Transverse colon (tissue), 4 donors: Measurements from ENCODE around the gene CYLC2. TPM values are rescaled to one million over a fixed set of nuclear protein-coding genes. Genes with fewer than 3 reads are reported as not detected.

Experiments
- DNase-seq: peaks from one replicate; pipeline ENCODE4 v3.0.0-alpha.2; 2019
- H3K27ac ChIP-seq, 4 donors: fragments of 200-600 bp; sonication (generic); 2 replicates each; pipeline ENCODE4 v1.5.1; 2016 to 2018; ENCODE audit warnings: inconsistent platforms in 4 of 4
- H3K27me3 ChIP-seq: fragments of 200-600 bp; sonication (generic); 2 replicates; pipeline ENCODE4 v1.5.1; 2017; ENCODE audit warnings: inconsistent platforms
- H3K36me3 ChIP-seq, 4 donors: fragments of 200-600 bp; sonication (generic); 2 replicates each; pipeline ENCODE4 v1.5.1; 2017 to 2019; ENCODE audit warnings: inconsistent platforms in 4 of 4
- H3K4me1 ChIP-seq, 4 donors: fragments of 200-600 bp; sonication (generic); 2 replicates each; pipeline ENCODE4 v1.5.1; 2017 to 2020; ENCODE audit warnings: inconsistent platforms in 4 of 4
- H3K4me3 ChIP-seq, 4 donors: fragments of 200-600 bp; sonication (generic); 1 replicate in 1 of 4; 2 replicates in 3 of 4; pipeline versions ENCODE4 v1.5.1 to v1.6.1; 2017 to 2019; ENCODE audit warnings: inconsistent platforms in 4 of 4
- H3K9me3 ChIP-seq, 2 donors: fragments of 200-600 bp; sonication (generic); 2 replicates each; pipeline ENCODE4 v1.5.1; 2017 to 2019; ENCODE audit warnings: inconsistent platforms in 2 of 2
- EP300 ChIP-seq: sonication (generic); formaldehyde crosslinking; IDR thresholded peaks from one replicate; pipeline ENCODE4 v1.6.1; 2017; ENCODE audit warnings: antibody characterized with exemption, low read depth
- POLR2A ChIP-seq: fragments of 450-650 bp; IDR thresholded peaks from one replicate; pipeline ENCODE4 v1.6.1; 2016; ENCODE audit warnings: antibody characterized with exemption, mild to moderate bottlenecking, moderate library complexity
- POLR2AphosphoS5 ChIP-seq, 3 donors: sonication (generic); formaldehyde crosslinking; IDR thresholded peaks; one replicate each; pipeline ENCODE4 v1.6.1; 2016; ENCODE audit warnings: antibody characterized with exemption in 3 of 3
- WGBS, 2 donors: methylation state at CpG; one replicate each; pipeline ENCODE4 v1.1.5; 2018; ENCODE audit warnings: low coverage in 1 of 2; 5-methylcytosine and 5-hydroxymethylcytosine counted together
- in situ Hi-C, 4 donors: fragments of 200-750 bp; cut with MboI; loops; one replicate each; pipeline versions ENCODE4 v1.15.0 to v1.15.1; 2017; ENCODE audit warnings: low sequenced_read_pairs in 3 of 4, low pct_ligation_motif_present in 1 of 4, low pct_unique_long_range_greater_than_20kb in 1 of 4
- intact Hi-C: fragments of 100-400 bp; cut with DNase I; formaldehyde crosslinking; loops from one replicate; pipeline ENCODE4 v1.15.1; 2023; ENCODE audit warnings: low total_unique reads
- total RNA-seq, 4 donors: library from RNA; depleted of rRNA; stranded (reverse); fragments of >200 nt; gene quantifications; one replicate each; pipeline ENCODE4 v1.1.0, GENCODE V29; 2016
- TF ChIP-seq, protein P1 (sequence below), 5 experiments: fragments of 200-600 bp in 3 of 5; fragments of 450-650 bp in 2 of 5; sonication (generic) in 3 of 5; IDR thresholded peaks; 1 replicate in 2 of 5; 2 replicates in 3 of 5; pipeline ENCODE4 v1.5.1; 2016 to 2017; ENCODE audit warnings: antibody characterized with exemption in 5 of 5, inconsistent platforms in 3 of 5, mild to moderate bottlenecking in 2 of 5, moderate library complexity in 1 of 5

CYLC2 gene
- not detected for total RNA-seq

- no peak within 1 kb of the TSS for H3K4me3 ChIP-seq
- H3K27ac ChIP-seq: no peak within 1 kb of the TSS
- no peaks in the 10 kb centered on the region for H3K36me3 ChIP-seq
- no peaks in the 10 kb centered on the region for H3K27me3 ChIP-seq
- intact Hi-C loops (no loop called here), in situ Hi-C loops (no loop called here)
- no peaks in the 10 kb centered on the region for H3K9me3 ChIP-seq
- DNase-seq: no peak
- no peaks in the 10 kb centered on the region for H3K4me1 ChIP-seq
- TF ChIP-seq, protein P1, sequence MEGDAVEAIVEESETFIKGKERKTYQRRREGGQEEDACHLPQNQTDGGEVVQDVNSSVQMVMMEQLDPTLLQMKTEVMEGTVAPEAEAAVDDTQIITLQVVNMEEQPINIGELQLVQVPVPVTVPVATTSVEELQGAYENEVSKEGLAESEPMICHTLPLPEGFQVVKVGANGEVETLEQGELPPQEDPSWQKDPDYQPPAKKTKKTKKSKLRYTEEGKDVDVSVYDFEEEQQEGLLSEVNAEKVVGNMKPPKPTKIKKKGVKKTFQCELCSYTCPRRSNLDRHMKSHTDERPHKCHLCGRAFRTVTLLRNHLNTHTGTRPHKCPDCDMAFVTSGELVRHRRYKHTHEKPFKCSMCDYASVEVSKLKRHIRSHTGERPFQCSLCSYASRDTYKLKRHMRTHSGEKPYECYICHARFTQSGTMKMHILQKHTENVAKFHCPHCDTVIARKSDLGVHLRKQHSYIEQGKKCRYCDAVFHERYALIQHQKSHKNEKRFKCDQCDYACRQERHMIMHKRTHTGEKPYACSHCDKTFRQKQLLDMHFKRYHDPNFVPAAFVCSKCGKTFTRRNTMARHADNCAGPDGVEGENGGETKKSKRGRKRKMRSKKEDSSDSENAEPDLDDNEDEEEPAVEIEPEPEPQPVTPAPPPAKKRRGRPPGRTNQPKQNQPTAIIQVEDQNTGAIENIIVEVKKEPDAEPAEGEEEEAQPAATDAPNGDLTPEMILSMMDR (IDR thresholded peaks at IDR 0.05): no peak
- TF ChIP-seq EP300: no peak
- no peak for TF ChIP-seq POLR2AphosphoS5 (IDR thresholded peaks at IDR 0.05)
- TF ChIP-seq POLR2A: no peak
Observed at GRCh38 chr9:102995033-102995432, at the start of gene CYLC2. CYLC2 (plus strand) TSS chr9:102995333; CDS start chr9:102995381, 48 bp downstream.

- intact Hi-C loops: no loop called here
- in situ Hi-C loops: no loop called here
- 39 to 100% methylated on average over 1 to 2 of the region's 2 CpGs for WGBS, 2 donors
- DNase-seq: no peak
- Histone ChIP-seq H3K27me3 (no peaks in the 10 kb centered on the region), H3K9me3 (no peaks in the 10 kb centered on the region), H3K4me3 (no peak overlapping the region), H3K4me1 (no peaks in the 10 kb centered on the region), H3K27ac (no peak overlapping the region), H3K36me3 (no peaks in the 10 kb centered on the region)
- no peak for TF ChIP-seq POLR2A
- TF ChIP-seq, protein P1 (IDR thresholded peaks at IDR 0.05): no peak
- no peak for TF ChIP-seq POLR2AphosphoS5 (IDR thresholded peaks at IDR 0.05)
- no peak for TF ChIP-seq EP300
Observed at GRCh38 chr9:102950346-102950745, 44.8 kb upstream of the CYLC2 start.

- Histone ChIP-seq H3K4me3 (no peak overlapping the region), H3K27me3 (no peaks in the 10 kb centered on the region), H3K36me3 (no peaks in the 10 kb centered on the region), H3K27ac (no peak overlapping the region), H3K4me1 (no peaks in the 10 kb centered on the region), H3K9me3 (peaks cover 0 to 5% of the 10 kb centered on the region in 2 donors)
- TF ChIP-seq EP300 (no peak), POLR2A (no peak), POLR2AphosphoS5 (IDR thresholded peaks at IDR 0.05) (no peak)
- TF ChIP-seq, protein P1 (IDR thresholded peaks at IDR 0.05): no peak
- in situ Hi-C loops (no loop called here), intact Hi-C loops (no loop called here)
- no peak for DNase-seq
- 95% methylated on average over 7 of the region's 7 CpGs; no CpG with 5 or more reads in 1 of the 2 donors for WGBS, 2 donors
Observed at GRCh38 chr9:102966999-102967398, 28.1 kb upstream of the CYLC2 start.

DNA sequence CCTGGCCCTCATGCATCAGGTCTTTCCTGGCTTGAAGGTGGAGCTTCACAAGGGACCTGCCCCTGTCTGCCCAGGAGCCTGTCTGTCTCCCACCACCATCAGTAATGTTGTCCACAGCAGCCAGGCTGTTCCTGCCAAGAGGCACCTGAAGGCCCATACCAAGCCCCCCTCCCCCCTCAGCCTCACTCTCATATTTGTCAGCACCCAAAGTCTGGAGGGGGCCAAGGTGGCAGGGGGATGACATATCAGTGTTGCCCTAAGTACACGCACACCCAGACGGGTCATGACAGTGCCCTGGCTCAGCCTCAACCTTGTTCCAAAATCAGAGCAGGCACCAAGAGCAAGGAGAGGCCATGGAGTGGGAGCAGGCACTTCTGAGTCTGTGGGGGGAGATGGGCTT lies 27.2 kb upstream of the CYLC2 start:
- 88% methylated on average over 2 of the region's 2 CpGs; no CpG with 5 or more reads in 1 of the 2 donors for WGBS, 2 donors
- no peak for TF ChIP-seq POLR2A
- TF ChIP-seq, protein P1 (IDR thresholded peaks at IDR 0.05): no peak
- no peak for TF ChIP-seq EP300
- intact Hi-C loops: no loop called here

More for the DNA sequence above, 27.2 kb upstream of the CYLC2 start:
- DNase-seq: no peak
- Histone ChIP-seq H3K36me3 (no peaks in the 10 kb centered on the region), H3K4me3 (no peak overlapping the region), H3K27ac (no peak overlapping the region), H3K27me3 (no peaks in the 10 kb centered on the region), H3K9me3 (peaks cover 0 to 5% of the 10 kb centered on the region in 2 donors), H3K4me1 (no peaks in the 10 kb centered on the region)
- in situ Hi-C loops: no loop called here
